Transverse colon (tissue), 4 donors: ENCODE measurements around the gene NHLH1. TPM values are rescaled to one million over a fixed set of nuclear protein-coding genes. Genes with fewer than 3 reads are reported as not detected.

Source experiments
- DNase-seq: peaks from one replicate; pipeline ENCODE4 v3.0.0-alpha.2; 2019
- H3K27ac ChIP-seq, 4 donors: fragments of 200-600 bp; sonication (generic); 2 replicates each; pipeline ENCODE4 v1.5.1; 2016 to 2018; ENCODE audit warnings: inconsistent platforms in 4 of 4
- H3K27me3 ChIP-seq: fragments of 200-600 bp; sonication (generic); 2 replicates; pipeline ENCODE4 v1.5.1; 2017; ENCODE audit warnings: inconsistent platforms
- H3K36me3 ChIP-seq, 4 donors: fragments of 200-600 bp; sonication (generic); 2 replicates each; pipeline ENCODE4 v1.5.1; 2017 to 2019; ENCODE audit warnings: inconsistent platforms in 4 of 4
- H3K4me1 ChIP-seq, 4 donors: fragments of 200-600 bp; sonication (generic); 2 replicates each; pipeline ENCODE4 v1.5.1; 2017 to 2020; ENCODE audit warnings: inconsistent platforms in 4 of 4
- H3K4me3 ChIP-seq, 4 donors: fragments of 200-600 bp; sonication (generic); 1 replicate in 1 of 4; 2 replicates in 3 of 4; pipeline versions ENCODE4 v1.5.1 to v1.6.1; 2017 to 2019; ENCODE audit warnings: inconsistent platforms in 4 of 4
- H3K9me3 ChIP-seq, 2 donors: fragments of 200-600 bp; sonication (generic); 2 replicates each; pipeline ENCODE4 v1.5.1; 2017 to 2019; ENCODE audit warnings: inconsistent platforms in 2 of 2
- EP300 ChIP-seq: sonication (generic); formaldehyde crosslinking; IDR thresholded peaks from one replicate; pipeline ENCODE4 v1.6.1; 2017; ENCODE audit warnings: antibody characterized with exemption, low read depth
- POLR2A ChIP-seq: fragments of 450-650 bp; IDR thresholded peaks from one replicate; pipeline ENCODE4 v1.6.1; 2016; ENCODE audit warnings: antibody characterized with exemption, mild to moderate bottlenecking, moderate library complexity
- POLR2AphosphoS5 ChIP-seq, 3 donors: sonication (generic); formaldehyde crosslinking; IDR thresholded peaks; one replicate each; pipeline ENCODE4 v1.6.1; 2016; ENCODE audit warnings: antibody characterized with exemption in 3 of 3
- WGBS, 2 donors: methylation state at CpG; one replicate each; pipeline ENCODE4 v1.1.5; 2018; ENCODE audit warnings: low coverage in 1 of 2; 5-methylcytosine and 5-hydroxymethylcytosine counted together
- in situ Hi-C, 4 donors: fragments of 200-750 bp; cut with MboI; loops; one replicate each; pipeline versions ENCODE4 v1.15.0 to v1.15.1; 2017; ENCODE audit warnings: low sequenced_read_pairs in 3 of 4, low pct_ligation_motif_present in 1 of 4, low pct_unique_long_range_greater_than_20kb in 1 of 4
- intact Hi-C: fragments of 100-400 bp; cut with DNase I; formaldehyde crosslinking; loops from one replicate; pipeline ENCODE4 v1.15.1; 2023; ENCODE audit warnings: low total_unique reads
- total RNA-seq, 4 donors: library from RNA; depleted of rRNA; stranded (reverse); fragments of >200 nt; gene quantifications; one replicate each; pipeline ENCODE4 v1.1.0, GENCODE V29; 2016
- TF ChIP-seq, protein P1 (sequence below), 5 experiments: fragments of 200-600 bp in 3 of 5; fragments of 450-650 bp in 2 of 5; sonication (generic) in 3 of 5; IDR thresholded peaks; 1 replicate in 2 of 5; 2 replicates in 3 of 5; pipeline ENCODE4 v1.5.1; 2016 to 2017; ENCODE audit warnings: antibody characterized with exemption in 5 of 5, inconsistent platforms in 3 of 5, mild to moderate bottlenecking in 2 of 5, moderate library complexity in 1 of 5

Gene NHLH1
- total RNA-seq, 4 donors from 2014 or later: not detected

DNA sequence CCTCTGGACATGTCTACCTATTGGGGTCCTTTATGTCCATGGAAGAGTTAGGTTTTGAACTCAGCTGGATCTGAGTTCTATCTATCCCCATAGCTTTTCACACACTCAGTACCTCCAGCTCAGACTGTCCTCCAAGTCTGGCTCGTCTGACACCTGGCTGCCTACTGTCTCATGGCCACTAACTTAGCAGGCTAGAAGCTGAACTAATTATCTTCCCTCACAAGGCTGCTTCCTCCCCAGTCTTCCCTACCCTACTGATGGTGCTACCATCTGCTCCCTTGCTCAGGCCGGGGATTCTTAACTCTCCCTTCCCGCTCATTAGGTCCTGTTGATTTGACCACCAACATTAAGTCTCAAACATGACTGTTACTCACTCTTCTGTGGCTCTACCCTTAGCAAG is 46.8 kb downstream of the NHLH1 start:
- intact Hi-C loops: no loop called here
- DNase-seq: no peak
- Histone ChIP-seq H3K27me3 (no peaks in the 10 kb centered on the region), H3K4me3 (no peak overlapping the region), H3K9me3 (no peaks in the 10 kb centered on the region), H3K27ac (no peak overlapping the region), H3K4me1 (no peaks in the 10 kb centered on the region), H3K36me3 (no peaks in the 10 kb centered on the region)
- in situ Hi-C loops: no loop called here
- 80 to 92% methylated on average over 1 to 3 of the region's 3 CpGs for WGBS, 2 donors
- TF ChIP-seq POLR2A (no peak), EP300 (no peak), POLR2AphosphoS5 (IDR thresholded peaks at IDR 0.05) (no peak)
- TF ChIP-seq, protein P1, sequence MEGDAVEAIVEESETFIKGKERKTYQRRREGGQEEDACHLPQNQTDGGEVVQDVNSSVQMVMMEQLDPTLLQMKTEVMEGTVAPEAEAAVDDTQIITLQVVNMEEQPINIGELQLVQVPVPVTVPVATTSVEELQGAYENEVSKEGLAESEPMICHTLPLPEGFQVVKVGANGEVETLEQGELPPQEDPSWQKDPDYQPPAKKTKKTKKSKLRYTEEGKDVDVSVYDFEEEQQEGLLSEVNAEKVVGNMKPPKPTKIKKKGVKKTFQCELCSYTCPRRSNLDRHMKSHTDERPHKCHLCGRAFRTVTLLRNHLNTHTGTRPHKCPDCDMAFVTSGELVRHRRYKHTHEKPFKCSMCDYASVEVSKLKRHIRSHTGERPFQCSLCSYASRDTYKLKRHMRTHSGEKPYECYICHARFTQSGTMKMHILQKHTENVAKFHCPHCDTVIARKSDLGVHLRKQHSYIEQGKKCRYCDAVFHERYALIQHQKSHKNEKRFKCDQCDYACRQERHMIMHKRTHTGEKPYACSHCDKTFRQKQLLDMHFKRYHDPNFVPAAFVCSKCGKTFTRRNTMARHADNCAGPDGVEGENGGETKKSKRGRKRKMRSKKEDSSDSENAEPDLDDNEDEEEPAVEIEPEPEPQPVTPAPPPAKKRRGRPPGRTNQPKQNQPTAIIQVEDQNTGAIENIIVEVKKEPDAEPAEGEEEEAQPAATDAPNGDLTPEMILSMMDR (IDR thresholded peaks at IDR 0.05): no peak

DNA sequence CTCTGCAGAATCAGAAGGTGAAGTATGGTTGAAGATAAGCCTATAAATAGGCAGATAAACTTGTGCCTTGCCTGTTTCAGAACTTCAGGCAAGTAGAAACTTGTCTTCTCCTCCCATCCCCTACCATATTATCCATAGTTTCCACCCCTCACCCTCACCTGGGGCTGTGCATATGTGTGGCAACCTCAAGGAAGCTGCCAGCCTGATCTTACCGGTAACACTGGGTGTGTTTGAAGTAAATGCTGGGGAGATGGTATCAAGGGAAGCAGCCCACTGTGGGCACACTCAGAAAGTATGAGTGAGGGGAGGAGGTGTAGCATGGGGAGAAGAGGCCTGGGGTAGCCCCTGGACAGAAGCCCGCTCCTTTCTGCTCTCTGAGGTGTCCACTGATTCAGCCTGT is 48.0 kb downstream of the NHLH1 start:
- Histone ChIP-seq H3K9me3 (no peaks in the 10 kb centered on the region), H3K27ac (no peak overlapping the region), H3K36me3 (no peaks in the 10 kb centered on the region), H3K27me3 (no peaks in the 10 kb centered on the region), H3K4me3 (no peak overlapping the region), H3K4me1 (no peaks in the 10 kb centered on the region)
- in situ Hi-C loops (no loop called here), intact Hi-C loops (no loop called here)
- DNase-seq: no peak
- TF ChIP-seq EP300 (no peak), POLR2AphosphoS5 (IDR thresholded peaks at IDR 0.05) (no peak), POLR2A (no peak)
- TF ChIP-seq, protein P1 (IDR thresholded peaks at IDR 0.05): no peak
- 83% methylated on average over 2 of the region's 2 CpGs; no CpG with 5 or more reads in 1 of the 2 donors for WGBS, 2 donors

DNA sequence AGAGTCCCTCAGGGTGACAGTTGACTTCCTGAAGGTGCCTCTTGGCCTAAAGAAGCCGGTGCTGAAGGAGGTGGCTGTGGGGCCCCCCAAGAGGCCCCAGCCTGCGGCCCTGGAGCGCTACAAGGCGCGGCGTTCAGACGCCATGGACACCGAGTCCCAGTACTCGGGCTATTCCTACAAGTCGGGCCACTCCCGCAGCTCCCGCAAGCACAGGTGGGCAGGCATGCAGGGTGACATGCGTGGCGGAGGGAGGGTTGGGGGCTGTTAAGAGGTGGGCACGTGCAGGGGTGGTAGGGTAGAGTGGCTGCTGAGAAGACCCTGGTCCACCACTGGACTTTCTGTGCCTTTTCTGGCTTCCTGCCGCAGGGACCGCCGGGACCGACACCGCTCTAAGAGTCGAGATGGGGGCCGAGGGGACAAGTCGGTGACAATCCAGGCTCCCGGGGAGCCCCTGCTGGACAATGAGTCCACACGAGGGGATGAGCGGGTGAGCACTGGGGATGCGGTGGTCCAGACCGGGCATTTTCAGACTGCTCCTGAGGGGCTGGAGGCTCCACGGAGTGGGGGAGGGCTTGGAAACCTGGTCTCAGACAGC is 48.9 kb downstream of the NHLH1 start:
- Histone ChIP-seq H3K4me3 (no peak overlapping the region), H3K27me3 (no peaks in the 10 kb centered on the region), H3K9me3 (no peaks in the 10 kb centered on the region), H3K36me3 (no peaks in the 10 kb centered on the region), H3K4me1 (no peaks in the 10 kb centered on the region), H3K27ac (no peak overlapping the region)
- intact Hi-C loops: no loop called here
- DNase-seq: no peak
- TF ChIP-seq EP300 (no peak), POLR2A (no peak), POLR2AphosphoS5 (IDR thresholded peaks at IDR 0.05) (no peak)
- TF ChIP-seq, protein P1 (IDR thresholded peaks at IDR 0.05): no peak
- 91 to 94% methylated on average over 9 to 29 of the region's 29 CpGs for WGBS, 2 donors
- in situ Hi-C loops: no loop called here

GRCh38 chr1:160416369-160416768 is 49.5 kb downstream of the NHLH1 start:
- no peak for DNase-seq
- H3K27me3 ChIP-seq: no peaks in the 10 kb centered on the region
- 60% methylated on average over 4 of the region's 4 CpGs; no CpG with 5 or more reads in 1 of the 2 donors for WGBS, 2 donors
- H3K36me3 ChIP-seq: no peaks in the 10 kb centered on the region
- intact Hi-C loops: no loop called here
- in situ Hi-C loops: no loop called here
- H3K27ac ChIP-seq: no peak overlapping the region
- H3K4me1 ChIP-seq: no peaks in the 10 kb centered on the region
- no peaks in the 10 kb centered on the region for H3K9me3 ChIP-seq
- no peak overlapping the region for H3K4me3 ChIP-seq
- TF ChIP-seq EP300: no peak
- TF ChIP-seq POLR2AphosphoS5 (IDR thresholded peaks at IDR 0.05): no peak
- TF ChIP-seq, protein P1 (IDR thresholded peaks at IDR 0.05): peak in 3 of 5 experiments; percentile 25 to 43 (median 27)
